KMS-11 (cell line): ENCODE measurements around the gene CKB.

Experiments used
- H2AFZ ChIP-seq: fragments of 200-600 bp; sonication (generic); 2 replicates; pipeline ENCODE4 v1.6.1; 2016; ENCODE audit warnings: antibody characterized with exemption, mixed run types, low read depth
- H3K27ac ChIP-seq: fragments of 200-600 bp; sonication (generic); 2 replicates; pipeline ENCODE4 v1.6.1; 2016; ENCODE audit warnings: mild to moderate bottlenecking, mixed run types
- H3K27me3 ChIP-seq: fragments of 200-600 bp; sonication (generic); 2 replicates; pipeline ENCODE4 v1.6.1; 2017; ENCODE audit warnings: mild to moderate bottlenecking, low read depth, mixed run types, moderate library complexity; ENCODE audit not compliant: insufficient read depth
- H3K36me3 ChIP-seq: fragments of 200-600 bp; sonication (generic); 2 replicates; pipeline ENCODE4 v1.6.1; 2017; ENCODE audit warnings: mild to moderate bottlenecking, mixed run types; ENCODE audit not compliant: insufficient read depth
- H3K4me1 ChIP-seq: fragments of 200-600 bp; sonication (generic); 2 replicates; pipeline ENCODE4 v1.6.1; 2016; ENCODE audit warnings: mild to moderate bottlenecking, low read depth, mixed run types; ENCODE audit not compliant: poor library complexity, severe bottlenecking
- H3K4me2 ChIP-seq: fragments of 200-600 bp; sonication (generic); 2 replicates; pipeline ENCODE4 v1.7.0; 2016; ENCODE audit warnings: mild to moderate bottlenecking, mixed run types
- H3K4me3 ChIP-seq: fragments of 200-600 bp; sonication (generic); IDR thresholded peaks from 2 replicates; pipeline ENCODE4 v1.6.1; 2017; ENCODE audit warnings: low read depth, low read length, mixed read lengths; ENCODE audit not compliant: insufficient read depth
- H3K79me2 ChIP-seq: fragments of 200-600 bp; sonication (generic); 2 replicates; pipeline ENCODE4 v1.6.1; 2016; ENCODE audit warnings: low read depth, mixed run types; ENCODE audit not compliant: insufficient read depth
- H3K9ac ChIP-seq: fragments of 200-600 bp; sonication (generic); 2 replicates; pipeline ENCODE4 v1.6.1; 2016; ENCODE audit warnings: mild to moderate bottlenecking, mixed run types
- H4K20me1 ChIP-seq: fragments of 200-600 bp; sonication (generic); 2 replicates; pipeline ENCODE4 v1.6.1; 2016; ENCODE audit warnings: mild to moderate bottlenecking, mixed run types; ENCODE audit not compliant: insufficient read depth
- TF ChIP-seq, protein P1 (sequence below): fragments of 200-600 bp; sonication (generic); conservative IDR thresholded peaks from 2 replicates; pipeline ENCODE4 v1.6.1; 2017; ENCODE audit warnings: low read depth, mild to moderate bottlenecking, antibody characterized with exemption, low read length, moderate library complexity, mixed read lengths

Gene CKB

GRCh38 chr14:103560691-103561090, 38.1 kb upstream of the CKB start:
- Histone ChIP-seq H2AFZ (no peak overlapping the region), H3K27ac (no peak overlapping the region), H3K9ac (no peak overlapping the region), H4K20me1 (no peaks in the 10 kb centered on the region), H3K36me3 (no peaks in the 10 kb centered on the region), H3K4me3 (no peak overlapping the region), H3K4me1 (peaks cover 18% of the 10 kb centered on the region), H3K4me2 (peak overlapping the region; percentile 68), H3K79me2 (peaks cover 45% of the 10 kb centered on the region), H3K27me3 (no peaks in the 10 kb centered on the region)
- TF ChIP-seq, protein P1, sequence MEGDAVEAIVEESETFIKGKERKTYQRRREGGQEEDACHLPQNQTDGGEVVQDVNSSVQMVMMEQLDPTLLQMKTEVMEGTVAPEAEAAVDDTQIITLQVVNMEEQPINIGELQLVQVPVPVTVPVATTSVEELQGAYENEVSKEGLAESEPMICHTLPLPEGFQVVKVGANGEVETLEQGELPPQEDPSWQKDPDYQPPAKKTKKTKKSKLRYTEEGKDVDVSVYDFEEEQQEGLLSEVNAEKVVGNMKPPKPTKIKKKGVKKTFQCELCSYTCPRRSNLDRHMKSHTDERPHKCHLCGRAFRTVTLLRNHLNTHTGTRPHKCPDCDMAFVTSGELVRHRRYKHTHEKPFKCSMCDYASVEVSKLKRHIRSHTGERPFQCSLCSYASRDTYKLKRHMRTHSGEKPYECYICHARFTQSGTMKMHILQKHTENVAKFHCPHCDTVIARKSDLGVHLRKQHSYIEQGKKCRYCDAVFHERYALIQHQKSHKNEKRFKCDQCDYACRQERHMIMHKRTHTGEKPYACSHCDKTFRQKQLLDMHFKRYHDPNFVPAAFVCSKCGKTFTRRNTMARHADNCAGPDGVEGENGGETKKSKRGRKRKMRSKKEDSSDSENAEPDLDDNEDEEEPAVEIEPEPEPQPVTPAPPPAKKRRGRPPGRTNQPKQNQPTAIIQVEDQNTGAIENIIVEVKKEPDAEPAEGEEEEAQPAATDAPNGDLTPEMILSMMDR, result no peak

DNA sequence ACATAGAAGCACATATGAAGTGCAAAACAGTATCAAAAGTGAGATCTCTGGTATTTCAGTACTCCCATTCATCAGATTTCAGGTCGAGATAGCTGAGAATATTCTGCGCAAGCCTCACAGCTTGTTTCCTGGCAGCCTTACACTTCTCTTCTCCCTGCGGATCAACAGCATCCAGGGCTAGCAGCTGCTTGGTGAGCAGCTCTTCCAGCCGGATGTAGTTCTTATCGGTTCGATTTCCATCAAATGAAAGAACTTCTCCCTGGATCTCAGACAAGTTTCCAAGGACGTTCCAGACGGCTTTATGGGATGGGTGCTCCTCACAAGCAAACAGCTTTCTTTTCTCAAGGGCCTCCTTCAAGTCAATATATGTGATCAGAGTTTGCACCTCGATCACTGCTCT, 37.1 kb upstream of the CKB start:
- H3K4me2 ChIP-seq, result no peak overlapping the region
- H3K9ac ChIP-seq, result no peak overlapping the region
- H3K27me3 ChIP-seq, result no peaks in the 10 kb centered on the region
- TF ChIP-seq, protein P1, result no peak
- peaks cover 18% of the 10 kb centered on the region for H3K4me1 ChIP-seq
- no peak overlapping the region for H3K4me3 ChIP-seq
- no peak overlapping the region for H3K27ac ChIP-seq
- peaks cover 45% of the 10 kb centered on the region for H3K79me2 ChIP-seq
- no peaks in the 10 kb centered on the region for H4K20me1 ChIP-seq
- no peaks in the 10 kb centered on the region for H3K36me3 ChIP-seq
- no peak overlapping the region for H2AFZ ChIP-seq

- Histone ChIP-seq H2AFZ (no peak overlapping the region), H3K9ac (no peak overlapping the region), H3K4me1 (peaks cover 8% of the 10 kb centered on the region), H3K27ac (no peak overlapping the region), H3K79me2 (peaks cover 35% of the 10 kb centered on the region), H4K20me1 (no peaks in the 10 kb centered on the region), H3K27me3 (no peaks in the 10 kb centered on the region), H3K36me3 (no peaks in the 10 kb centered on the region), H3K4me3 (no peak overlapping the region), H3K4me2 (no peak overlapping the region)
- TF ChIP-seq, protein P1, result no peak
Measured at GRCh38 chr14:103558071-103558882, 35.6 kb upstream of the CKB start.

- peaks cover 31% of the 10 kb centered on the region for H3K79me2 ChIP-seq
- no peaks in the 10 kb centered on the region for H3K36me3 ChIP-seq
- H4K20me1 ChIP-seq, result no peaks in the 10 kb centered on the region
- no peak overlapping the region for H3K4me3 ChIP-seq
- H3K4me2 ChIP-seq, result no peak overlapping the region
- H3K4me1 ChIP-seq, result peaks cover 8% of the 10 kb centered on the region
- TF ChIP-seq, protein P1, result no peak
- H3K27ac ChIP-seq, result no peak overlapping the region
- no peaks in the 10 kb centered on the region for H3K27me3 ChIP-seq
- H2AFZ ChIP-seq, result no peak overlapping the region
- no peak overlapping the region for H3K9ac ChIP-seq
Measured at GRCh38 chr14:103556946-103557758, 34.5 kb upstream of the CKB start.
